Keratinocyte (primary cell): ENCODE measurements around the gene PLPPR1.

Experiments
- EZH2 ChIP-seq: IDR thresholded peaks from one replicate; pipeline ENCODE4 v1.6.1; 2012; ENCODE audit warnings: inconsistent platforms, mild to moderate bottlenecking, low read length, moderate library complexity
- TF ChIP-seq, protein P1 (sequence below), 3 experiments: IDR thresholded peaks in 1 of 3; conservative IDR thresholded peaks in 1 of 3; optimal IDR thresholded peaks in 1 of 3; 2 replicates in 2 of 3; 3 replicates in 1 of 3; pipeline versions ENCODE3 to v1.5.1; 2011; ENCODE audit warnings: low read length in 3 of 3, mild to moderate bottlenecking in 3 of 3, moderate library complexity in 2 of 3, control low read depth in 1 of 3, inconsistent platforms in 1 of 3; ENCODE audit not compliant: insufficient read depth in 2 of 3; ENCODE audit errors: extremely low read depth in 1 of 3

DNA sequence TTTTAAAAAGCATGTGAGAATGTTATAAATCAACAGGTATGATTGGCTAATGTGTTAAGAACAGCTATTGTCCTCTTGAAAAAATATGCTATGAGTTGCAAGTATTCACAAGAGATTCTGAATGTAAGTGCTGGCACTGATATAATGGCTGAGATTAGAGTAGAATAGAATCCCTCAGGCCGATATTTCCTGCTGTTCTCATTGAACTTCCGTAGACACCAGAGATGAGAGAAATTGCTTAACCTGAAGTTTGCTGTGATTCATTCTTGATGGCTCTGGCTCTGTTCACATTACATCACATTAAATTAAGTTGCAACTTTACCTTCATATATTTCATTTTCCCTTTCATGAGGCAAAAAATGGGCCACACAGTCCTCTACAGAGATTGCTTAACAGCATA is 241.8 kb downstream of the PLPPR1 start:
- TF ChIP-seq, protein P1, sequence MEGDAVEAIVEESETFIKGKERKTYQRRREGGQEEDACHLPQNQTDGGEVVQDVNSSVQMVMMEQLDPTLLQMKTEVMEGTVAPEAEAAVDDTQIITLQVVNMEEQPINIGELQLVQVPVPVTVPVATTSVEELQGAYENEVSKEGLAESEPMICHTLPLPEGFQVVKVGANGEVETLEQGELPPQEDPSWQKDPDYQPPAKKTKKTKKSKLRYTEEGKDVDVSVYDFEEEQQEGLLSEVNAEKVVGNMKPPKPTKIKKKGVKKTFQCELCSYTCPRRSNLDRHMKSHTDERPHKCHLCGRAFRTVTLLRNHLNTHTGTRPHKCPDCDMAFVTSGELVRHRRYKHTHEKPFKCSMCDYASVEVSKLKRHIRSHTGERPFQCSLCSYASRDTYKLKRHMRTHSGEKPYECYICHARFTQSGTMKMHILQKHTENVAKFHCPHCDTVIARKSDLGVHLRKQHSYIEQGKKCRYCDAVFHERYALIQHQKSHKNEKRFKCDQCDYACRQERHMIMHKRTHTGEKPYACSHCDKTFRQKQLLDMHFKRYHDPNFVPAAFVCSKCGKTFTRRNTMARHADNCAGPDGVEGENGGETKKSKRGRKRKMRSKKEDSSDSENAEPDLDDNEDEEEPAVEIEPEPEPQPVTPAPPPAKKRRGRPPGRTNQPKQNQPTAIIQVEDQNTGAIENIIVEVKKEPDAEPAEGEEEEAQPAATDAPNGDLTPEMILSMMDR (optimal IDR thresholded peaks at IDR 0.05 in 1 of 3, IDR thresholded peaks at IDR 0.05 in 1 of 3, conservative IDR thresholded peaks at IDR 0.05 in 1 of 3; ENCODE audit: extremely low read depth in 1 of 3, insufficient read depth in 2 of 3, low read length in 3 of 3): no peak
- TF ChIP-seq EZH2: no peak
